ENCODE results near the gene RSRC1. TPM values are rescaled to one million over a fixed set of nuclear protein-coding genes. Genes with fewer than 3 reads are reported as not detected.

Gene RSRC1
- total and polyA plus RNA-seq, 7 donors = 14.9 to 60.7 (median 41.0) TPM

- H3K4me1 ChIP-seq = no peaks in the 10 kb centered on the region
- WGBS, 2 donors = 90 to 92% methylated on average over 6 of the region's 6 CpGs
- DNase-seq = no peak
- H3K27ac ChIP-seq = no peak overlapping the region
- H3K27me3 ChIP-seq = no peaks in the 10 kb centered on the region
- peaks cover 0 to 3% (median 0%) of the 10 kb centered on the region in 4 donors for H3K9me3 ChIP-seq
- no peak overlapping the region for H3K4me3 ChIP-seq
- intact Hi-C loops (cut with DNase I) = no loop called here
- no peak for TF ChIP-seq POLR2AphosphoS5 (IDR thresholded peaks at IDR 0.05)
- no peak for TF ChIP-seq POLR2A (IDR thresholded peaks at IDR 0.05)
- no peak for TF ChIP-seq CTCF (IDR thresholded peaks at IDR 0.05)
- no peak for TF ChIP-seq EP300 (IDR thresholded peaks at IDR 0.05)
- H3K36me3 ChIP-seq = no peaks in the 10 kb centered on the region
Measured at GRCh38 chr3:158359339-158359738, 249.4 kb downstream of the RSRC1 start.

GRCh38 chr3:158360756-158361448 is 251.0 kb downstream of the RSRC1 start:
- no peak overlapping the region for H3K4me3 ChIP-seq
- H3K36me3 ChIP-seq = no peaks in the 10 kb centered on the region
- H3K4me1 ChIP-seq = no peaks in the 10 kb centered on the region
- H3K27ac ChIP-seq = no peak overlapping the region
- no peaks in the 10 kb centered on the region for H3K27me3 ChIP-seq
- no peak for DNase-seq
- WGBS, 2 donors = 95 to 97% methylated on average over 11 of the region's 11 CpGs
- intact Hi-C loops (cut with DNase I) = no loop called here
- peaks cover 0 to 3% (median 0%) of the 10 kb centered on the region in 4 donors for H3K9me3 ChIP-seq
- TF ChIP-seq POLR2AphosphoS5 (IDR thresholded peaks at IDR 0.05) = no peak
- TF ChIP-seq POLR2A (IDR thresholded peaks at IDR 0.05) = no peak
- no peak for TF ChIP-seq EP300 (IDR thresholded peaks at IDR 0.05)
- no peak for TF ChIP-seq CTCF (IDR thresholded peaks at IDR 0.05)

GRCh38 chr3:158368271-158368670 is 258.4 kb downstream of the RSRC1 start:
- WGBS, 2 donors = 84 to 86% methylated on average over 2 of the region's 2 CpGs
- Histone ChIP-seq H3K4me1 (no peaks in the 10 kb centered on the region), H3K27me3 (no peaks in the 10 kb centered on the region), H3K9me3 (peaks cover 0 to 5% (median 0%) of the 10 kb centered on the region in 4 donors), H3K36me3 (no peaks in the 10 kb centered on the region), H3K4me3 (no peak overlapping the region), H3K27ac (no peak overlapping the region)
- no peak for DNase-seq
- TF ChIP-seq CTCF (IDR thresholded peaks at IDR 0.05) = no peak
- intact Hi-C loops (cut with DNase I) = no loop called here

- intact Hi-C loops (cut with DNase I) = no loop called here
- WGBS, 2 donors = 90 to 95% methylated on average over 1 of the region's 1 CpG
Measured at GRCh38 chr3:158369279-158369678, 259.4 kb downstream of the RSRC1 start.

More at GRCh38 chr3:158369279-158369678, 259.4 kb downstream of the RSRC1 start:
- Histone ChIP-seq H3K27me3 (no peaks in the 10 kb centered on the region), H3K36me3 (no peaks in the 10 kb centered on the region), H3K4me3 (no peak overlapping the region), H3K9me3 (peaks cover 0 to 5% (median 0%) of the 10 kb centered on the region in 4 donors), H3K4me1 (no peaks in the 10 kb centered on the region), H3K27ac (no peak overlapping the region)
- no peak for DNase-seq
- no peak for TF ChIP-seq EP300 (IDR thresholded peaks at IDR 0.05)
- TF ChIP-seq POLR2AphosphoS5 (IDR thresholded peaks at IDR 0.05) = no peak
- TF ChIP-seq CTCF (IDR thresholded peaks at IDR 0.05) = no peak
- TF ChIP-seq POLR2A (IDR thresholded peaks at IDR 0.05) = no peak

All from sigmoid colon (tissue), 7 donors.